A549 (cell line): Measurements from ENCODE around the gene NEAT1. TPM values are rescaled to one million over a fixed set of nuclear protein-coding genes. Genes with fewer than 3 reads are reported as not detected.

ENCODE experiments used
- ATAC-seq, 2 experiments: fragments of 200-7000 bp in 1 of 2; fragments of >200 bp in 1 of 2; cut with Nextera tagmentation in 1 of 2; cut with Tn5 transposase in 1 of 2; 3 replicates each; pipeline versions ENCODE4 v1.8.0 to v1.9.1; 2018 to 2020; ENCODE audit warnings: mild to moderate bottlenecking in 1 of 2, moderate library complexity in 1 of 2
- CTCF ChIA-PET: fragments of 300-600 bp; sonication (Branson Sonifier 250); formaldehyde crosslinking; extraction: SDS; loops from one replicate; lab custom pipeline; 2021; ENCODE audit warnings: antibody characterized with exemption, inconsistent platforms; lab: Yijun Ruan, JAX
- POLR2A ChIA-PET: fragments of 350-600 bp; formaldehyde crosslinking; extraction: SDS; loops from one replicate; lab custom pipeline; 2021; ENCODE audit warnings: antibody characterized with exemption, inconsistent platforms; lab: Yijun Ruan, JAX
- DNase-seq, 2 experiments: peaks; one replicate each; pipeline versions ENCODE4 v3.0.0 to v3.0.0-alpha.2; 2011 to 2016; ENCODE audit warnings: low read depth in 1 of 2, low spot score in 1 of 2
- FAIRE-seq: peaks from 2 replicates; lab custom pipeline; 2011; peaks lifted over from hg19 to GRCh38; lab: Jason Lieb, UNC
- H3K27ac ChIP-seq, 2 experiments: fragments of >200 bp; sonication (Bioruptor Twin); formaldehyde crosslinking; 3 replicates each; pipeline ENCODE4 v1.5.1; 2016 to 2017
- H3K4me1 ChIP-seq: fragments of >200 bp; sonication (Bioruptor Twin); formaldehyde crosslinking; 3 replicates; pipeline ENCODE4 v1.6.1; 2016
- H3K4me2 ChIP-seq: fragments of >200 bp; sonication (Bioruptor Twin); formaldehyde crosslinking; 3 replicates; pipeline ENCODE4 v1.6.1; 2016
- H3K4me3 ChIP-seq: fragments of >200 bp; sonication (Bioruptor Twin); formaldehyde crosslinking; 3 replicates; pipeline ENCODE4 v1.5.1; 2016
- H3K9me3 ChIP-seq: fragments of >200 bp; sonication (Bioruptor Twin); formaldehyde crosslinking; 3 replicates; pipeline ENCODE4 v1.6.1; 2016
- CHD4 ChIP-seq: fragments of 200-600 bp; sonication (generic); IDR thresholded peaks from 2 replicates; pipeline ENCODE4 v1.6.1; 2016; ENCODE audit warnings: antibody characterized with exemption, mild to moderate bottlenecking, borderline replicate concordance
- E2F6 ChIP-seq: IDR thresholded peaks from 2 replicates; pipeline ENCODE4 v1.6.1; 2012; ENCODE audit warnings: low read depth, borderline replicate concordance
- EHMT2 ChIP-seq: fragments of 200-600 bp; sonication (generic); IDR thresholded peaks from 2 replicates; pipeline ENCODE4 v1.6.1; 2016; ENCODE audit warnings: antibody characterized with exemption, low read depth, mild to moderate bottlenecking, moderate library complexity
- ESRRA ChIP-seq: fragments of 150-350 bp; IDR thresholded peaks from 2 replicates; pipeline ENCODE4 v1.6.1; 2014; ENCODE audit warnings: mild to moderate bottlenecking, low read length, borderline replicate concordance
- FOXS1 ChIP-seq: fragments of 250-450 bp; sonication (Bioruptor Pico); IDR thresholded peaks from 2 replicates; pipeline ENCODE4 v1.5.0; 2020; ENCODE audit warnings: mild to moderate bottlenecking, moderate library complexity
- GATA3 ChIP-seq: IDR thresholded peaks from 2 replicates; pipeline ENCODE4 v1.6.1; 2012; ENCODE audit warnings: borderline replicate concordance
- HDAC2 ChIP-seq: fragments of 200-600 bp; sonication (generic); IDR thresholded peaks from 2 replicates; pipeline ENCODE4 v1.6.1; 2016
- HES2 ChIP-seq: fragments of >200 bp; sonication (Bioruptor Twin); formaldehyde crosslinking; IDR thresholded peaks from 2 replicates; pipeline ENCODE4 v1.6.1; 2016
- HEYL ChIP-seq: fragments of 250-450 bp; sonication (Bioruptor Pico); IDR thresholded peaks from 2 replicates; pipeline ENCODE4 v1.8.0; 2021; ENCODE audit warnings: mild to moderate bottlenecking, moderate library complexity
- HOXA7 ChIP-seq: fragments of 250-450 bp; sonication (Bioruptor Pico); IDR thresholded peaks from 2 replicates; pipeline ENCODE4 v1.5.0; 2020; ENCODE audit warnings: mild to moderate bottlenecking, moderate library complexity
- HOXB5 ChIP-seq: fragments of 250-450 bp; sonication (Bioruptor Pico); IDR thresholded peaks from 2 replicates; pipeline ENCODE4 v1.5.0; 2020; ENCODE audit warnings: mild to moderate bottlenecking, moderate library complexity
- MAZ ChIP-seq: fragments of 150-350 bp; IDR thresholded peaks from 2 replicates; pipeline ENCODE4 v1.6.1; 2014; ENCODE audit warnings: antibody characterized with exemption, low read depth, low read length, borderline replicate concordance
- NR3C1 ChIP-seq: fragments of >200 bp; sonication (Bioruptor Twin); formaldehyde crosslinking; IDR thresholded peaks from 3 replicates; pipeline ENCODE4 v1.6.1; 2017
- PBX3 ChIP-seq: IDR thresholded peaks from 2 replicates; pipeline ENCODE4 v1.6.1; 2012
- PHF8 ChIP-seq: fragments of 200-600 bp; sonication (generic); IDR thresholded peaks from 2 replicates; pipeline ENCODE4 v1.6.1; 2016; ENCODE audit warnings: low read depth, mild to moderate bottlenecking, antibody characterized with exemption, moderate library complexity, borderline replicate concordance
- RAD21 ChIP-seq, 2 experiments: fragments of >200 bp in 1 of 2; sonication (Bioruptor Twin) in 1 of 2; formaldehyde crosslinking in 1 of 2; IDR thresholded peaks in 1 of 2; conservative IDR thresholded peaks in 1 of 2; 2 replicates in 1 of 2; 3 replicates in 1 of 2; pipeline ENCODE4 v1.6.1; 2012 to 2018; ENCODE audit warnings: inconsistent platforms in 1 of 2
- RARB ChIP-seq: fragments of 250-450 bp; sonication (Bioruptor Pico); IDR thresholded peaks from 2 replicates; pipeline ENCODE4 v1.8.0; 2021; ENCODE audit warnings: mild to moderate bottlenecking, moderate library complexity
- REST ChIP-seq: fragments of 200-600 bp; sonication (generic); IDR thresholded peaks from 2 replicates; pipeline ENCODE4 v1.6.1; 2016; ENCODE audit warnings: antibody characterized with exemption, mild to moderate bottlenecking, moderate library complexity
- SREBF2 ChIP-seq: fragments of 450-650 bp; IDR thresholded peaks from 2 replicates; pipeline ENCODE4 v1.6.1; 2014; ENCODE audit warnings: mild to moderate bottlenecking, moderate library complexity
- TP53 ChIP-seq: fragments of 250-450 bp; sonication (Bioruptor Pico); IDR thresholded peaks from 2 replicates; pipeline ENCODE4 v1.5.0; 2021; ENCODE audit warnings: mild to moderate bottlenecking, moderate library complexity
- ZFP36 ChIP-seq: fragments of 450-650 bp; IDR thresholded peaks from 2 replicates; pipeline ENCODE4 v1.6.1; 2014; ENCODE audit warnings: borderline replicate concordance; ENCODE audit not compliant: partially characterized antibody
- ZNF302 ChIP-seq: fragments of 250-450 bp; sonication (Bioruptor Pico); IDR thresholded peaks from 2 replicates; pipeline ENCODE4 v1.9.0; 2021; ENCODE audit warnings: inconsistent platforms, mild to moderate bottlenecking, moderate library complexity
- WGBS: methylation state at CpG from one replicate; pipeline ENCODE4 v1.1.6; 2017; ENCODE audit errors: missing lambda C conversion rate; 5-methylcytosine and 5-hydroxymethylcytosine counted together
- polyA plus RNA-seq, 4 experiments: library from polyadenylated mRNA; depleted of rRNA in 3 of 4; stranded (reverse); fragments of >200 nt; fragmentation: RNase III in 1 of 4; extraction: RNeasy Plus Mini Kit Qiagen cat#74134 plus additional on column Dnase treatment in 1 of 4; gene quantifications; 2 replicates in 3 of 4; 3 replicates in 1 of 4; pipeline ENCODE4 v1.2.3, GENCODE V29; 2011 to 2017
- TF ChIP-seq, protein P1 (sequence below): fragments of 450-650 bp; IDR thresholded peaks from 2 replicates; pipeline ENCODE4 v1.6.1; 2014; ENCODE audit warnings: antibody characterized with exemption
- TF ChIP-seq, protein P2 (sequence below): fragments of >200 bp; sonication (Bioruptor Twin); formaldehyde crosslinking; IDR thresholded peaks from 3 replicates; pipeline ENCODE4 v1.5.1; 2016

NEAT1 gene
- polyA plus RNA-seq, 2 of the 4 experiments (the other 2 are of a cell fraction): 314 to 1,223 TPM

GRCh38 chr11:65415499-65416340 lies 6.9 kb upstream of the NEAT1 start:
- DNase-seq (no peak), ATAC-seq (no peak), FAIRE-seq (no peak)
- 82% methylated on average over 11 of the region's 11 CpGs for WGBS
- Histone ChIP-seq H3K4me3 (peak overlapping the region; percentile 3; the same call in 1 of the 3 replicates), H3K4me2 (peak overlapping the region; percentile 89), H3K9me3 (no peaks in the 10 kb centered on the region), H3K4me1 (peaks cover 49% of the 10 kb centered on the region), H3K27ac (peak overlapping the region; percentile 97 to 100)
- TF ChIP-seq TP53 (CRISPR knock-in tag) (0 out of 2 replicates have a peak, but pooled peaks have one; percentile 32), PHF8 (no peak)
- CTCF ChIA-PET: interaction anchor here (0.6 to 17.0 kb wide), 39 partner anchors 10 to 204 kb away, joined by 3 to 208 read pairs (median 5); partner anchors contain the start of genes CDC42EP2, FRMD8, MALAT1 and SLC25A45
- POLR2A ChIA-PET: interaction anchor here (0.7 to 17.5 kb wide), 11 partner anchors 11 to 88 kb away, joined by 3 to 756 read pairs (median 4); partner anchors contain the start of genes MALAT1 and NEAT1

DNA sequence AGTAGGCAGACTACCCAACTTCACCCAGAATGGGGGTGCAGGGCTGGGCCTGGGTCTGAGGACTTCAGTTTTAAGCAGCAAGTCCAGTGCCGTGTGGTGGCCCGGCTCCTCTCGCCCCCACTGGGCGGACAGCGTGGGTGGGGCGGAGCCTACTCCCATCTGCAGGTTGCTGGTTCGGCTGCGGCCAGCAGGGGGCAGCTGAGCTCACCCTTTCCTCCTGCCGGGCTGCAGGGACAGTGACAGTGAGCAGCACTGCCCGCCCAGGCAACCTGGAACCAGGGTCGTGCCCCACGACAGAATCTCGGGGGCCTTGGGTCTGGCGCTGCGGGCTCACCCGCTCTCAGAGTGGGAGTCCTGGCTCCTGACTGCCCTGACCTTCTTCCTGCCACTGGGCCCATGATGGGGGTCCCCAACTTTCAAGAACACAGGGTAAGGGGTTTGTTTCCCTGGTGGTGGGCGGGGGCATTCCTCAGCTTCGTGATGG lies 6.2 kb upstream of the NEAT1 start:
- peak overlapping the region; percentile 89 for H3K4me2 ChIP-seq
- DNase-seq (peak; percentile 84 to 96), FAIRE-seq (no peak), ATAC-seq (peak; percentile 33 to 62)
- H3K9me3 ChIP-seq: no peaks in the 10 kb centered on the region
- CTCF ChIA-PET: interaction anchor here (0.6 to 17.0 kb wide), 46 partner anchors 9 to 204 kb away, joined by 3 to 208 read pairs (median 5); partner anchors contain the start of genes CDC42EP2, FRMD8, MALAT1 and SLC25A45
- H3K4me1 ChIP-seq: peaks cover 52% of the 10 kb centered on the region
- peak overlapping the region; percentile 22; the same call in 2 of the 3 replicates for H3K4me3 ChIP-seq
- POLR2A ChIA-PET: interaction anchor here (0.7 to 17.5 kb wide), 10 partner anchors 10 to 87 kb away, joined by 3 to 756 read pairs (median 4); partner anchors contain the start of genes MALAT1 and NEAT1
- H3K27ac ChIP-seq: peak overlapping the region; percentile 97 to 100
- 14% methylated on average over 3 of the region's 18 CpGs for WGBS
- TF ChIP-seq ZFP36: no peak
- no peak for TF ChIP-seq HES2
- no peak for TF ChIP-seq ESRRA
- TF ChIP-seq, protein P1, sequence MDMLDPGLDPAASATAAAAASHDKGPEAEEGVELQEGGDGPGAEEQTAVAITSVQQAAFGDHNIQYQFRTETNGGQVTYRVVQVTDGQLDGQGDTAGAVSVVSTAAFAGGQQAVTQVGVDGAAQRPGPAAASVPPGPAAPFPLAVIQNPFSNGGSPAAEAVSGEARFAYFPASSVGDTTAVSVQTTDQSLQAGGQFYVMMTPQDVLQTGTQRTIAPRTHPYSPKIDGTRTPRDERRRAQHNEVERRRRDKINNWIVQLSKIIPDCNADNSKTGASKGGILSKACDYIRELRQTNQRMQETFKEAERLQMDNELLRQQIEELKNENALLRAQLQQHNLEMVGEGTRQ: no peak
- no peak for TF ChIP-seq REST
- TF ChIP-seq RARB (CRISPR knock-in tag): peak; percentile 80
- TF ChIP-seq EHMT2: no peak
- 0 out of 2 replicates have a peak, but pooled peaks have one; percentile 11 for TF ChIP-seq TP53 (CRISPR knock-in tag)
- TF ChIP-seq E2F6: peak; percentile 30; the same call in 1 of the 2 replicates
- no peak for TF ChIP-seq GATA3
- no peak for TF ChIP-seq HOXA7 (CRISPR knock-in tag)
- no peak for TF ChIP-seq CHD4
- TF ChIP-seq PHF8: no peak
- TF ChIP-seq PBX3: no peak
- no peak for TF ChIP-seq HDAC2
- no peak for TF ChIP-seq HEYL
- TF ChIP-seq, protein P2, sequence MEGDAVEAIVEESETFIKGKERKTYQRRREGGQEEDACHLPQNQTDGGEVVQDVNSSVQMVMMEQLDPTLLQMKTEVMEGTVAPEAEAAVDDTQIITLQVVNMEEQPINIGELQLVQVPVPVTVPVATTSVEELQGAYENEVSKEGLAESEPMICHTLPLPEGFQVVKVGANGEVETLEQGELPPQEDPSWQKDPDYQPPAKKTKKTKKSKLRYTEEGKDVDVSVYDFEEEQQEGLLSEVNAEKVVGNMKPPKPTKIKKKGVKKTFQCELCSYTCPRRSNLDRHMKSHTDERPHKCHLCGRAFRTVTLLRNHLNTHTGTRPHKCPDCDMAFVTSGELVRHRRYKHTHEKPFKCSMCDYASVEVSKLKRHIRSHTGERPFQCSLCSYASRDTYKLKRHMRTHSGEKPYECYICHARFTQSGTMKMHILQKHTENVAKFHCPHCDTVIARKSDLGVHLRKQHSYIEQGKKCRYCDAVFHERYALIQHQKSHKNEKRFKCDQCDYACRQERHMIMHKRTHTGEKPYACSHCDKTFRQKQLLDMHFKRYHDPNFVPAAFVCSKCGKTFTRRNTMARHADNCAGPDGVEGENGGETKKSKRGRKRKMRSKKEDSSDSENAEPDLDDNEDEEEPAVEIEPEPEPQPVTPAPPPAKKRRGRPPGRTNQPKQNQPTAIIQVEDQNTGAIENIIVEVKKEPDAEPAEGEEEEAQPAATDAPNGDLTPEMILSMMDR: peak; percentile 92
- peak; percentile 26; the same call in 1 of the 2 replicates for TF ChIP-seq HOXB5 (CRISPR knock-in tag)
- TF ChIP-seq RAD21 (conservative IDR thresholded peaks at IDR 0.05 in 1 of 2, IDR thresholded peaks at IDR 0.05 in 1 of 2): peak; percentile 94
- peak; percentile 87 for TF ChIP-seq MAZ
- TF ChIP-seq SREBF2: no peak
- TF ChIP-seq ZNF302 (CRISPR knock-in tag): no peak
- TF ChIP-seq NR3C1: no peak
- no peak for TF ChIP-seq FOXS1 (CRISPR knock-in tag)
